ENCODE measurements around the gene DMAP1. TPM values are rescaled to one million over a fixed set of nuclear protein-coding genes. Genes with fewer than 3 reads are reported as not detected.

The DMAP1 gene
- total and polyA plus RNA-seq, 11 donors, result 23.5 to 35.5 (median 28.7) TPM

DNA sequence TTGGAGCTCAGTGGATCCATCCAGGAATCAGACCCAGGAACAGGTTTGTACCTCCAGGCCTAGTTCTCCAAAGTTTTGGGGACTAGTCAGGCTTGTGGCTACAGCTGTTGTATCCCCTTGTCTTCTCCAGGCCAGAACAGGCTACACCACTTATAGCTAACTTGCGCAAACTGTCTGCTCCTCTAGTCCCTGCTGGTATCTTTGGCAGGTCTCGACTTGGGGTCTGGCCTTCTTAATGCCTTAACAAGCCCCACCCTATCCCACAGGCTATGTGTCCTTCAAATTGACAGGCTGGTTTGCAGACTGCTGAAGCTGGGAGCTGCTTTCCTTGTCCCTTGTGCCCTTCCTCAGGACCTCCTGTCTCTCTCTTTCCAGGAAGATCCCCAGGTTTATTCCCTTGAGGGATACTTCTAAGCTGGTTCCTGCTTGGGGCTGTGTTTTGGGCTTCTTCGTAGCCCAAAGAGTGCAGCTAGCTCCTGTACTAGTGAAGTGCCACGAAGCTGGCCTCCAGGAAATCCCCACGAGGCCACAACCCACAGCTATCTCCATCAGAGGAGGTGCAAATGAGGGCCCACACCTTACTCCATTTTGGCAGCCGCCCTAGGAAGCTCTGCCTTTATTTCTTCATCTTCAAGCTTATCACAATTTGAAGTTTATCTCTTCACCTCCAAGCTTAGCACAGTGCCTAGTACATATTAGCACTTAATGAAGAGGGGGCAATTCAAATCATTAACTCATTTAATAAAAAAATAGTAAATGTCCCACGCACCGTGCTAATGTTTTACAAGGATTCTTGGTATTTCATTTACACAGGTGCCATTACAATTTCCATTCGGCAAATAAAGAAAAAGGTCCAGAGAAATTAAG lies 683 bp upstream of the DMAP1 start:
- no peaks in the 10 kb centered on the region for H3K27me3 ChIP-seq
- peak overlapping the region; percentile 39 to 86 (median 82) for H3K27ac ChIP-seq
- peaks cover 0 to 21% (median 14%) of the 10 kb centered on the region in 12 donors for H3K4me1 ChIP-seq
- H3K9me3 ChIP-seq, result no peaks in the 10 kb centered on the region
- ATAC-seq (peak in 1 of 4 donors; percentile 1), DNase-seq (no peak)
- peaks cover 0 to 33% (median 22%) of the 10 kb centered on the region in 9 donors for H3K36me3 ChIP-seq
- WGBS, 4 donors, result 46 to 51% (median 49%) methylated on average over 9 of the region's 9 CpGs
- intact Hi-C loops (cut with DNase I), result loop anchor here in 6 of 10 donors (2.0 to 10.0 kb wide), 4 partner anchors 282 to 442 kb away; no protein-coding TSS in a partner anchor
- TF ChIP-seq, protein P1, sequence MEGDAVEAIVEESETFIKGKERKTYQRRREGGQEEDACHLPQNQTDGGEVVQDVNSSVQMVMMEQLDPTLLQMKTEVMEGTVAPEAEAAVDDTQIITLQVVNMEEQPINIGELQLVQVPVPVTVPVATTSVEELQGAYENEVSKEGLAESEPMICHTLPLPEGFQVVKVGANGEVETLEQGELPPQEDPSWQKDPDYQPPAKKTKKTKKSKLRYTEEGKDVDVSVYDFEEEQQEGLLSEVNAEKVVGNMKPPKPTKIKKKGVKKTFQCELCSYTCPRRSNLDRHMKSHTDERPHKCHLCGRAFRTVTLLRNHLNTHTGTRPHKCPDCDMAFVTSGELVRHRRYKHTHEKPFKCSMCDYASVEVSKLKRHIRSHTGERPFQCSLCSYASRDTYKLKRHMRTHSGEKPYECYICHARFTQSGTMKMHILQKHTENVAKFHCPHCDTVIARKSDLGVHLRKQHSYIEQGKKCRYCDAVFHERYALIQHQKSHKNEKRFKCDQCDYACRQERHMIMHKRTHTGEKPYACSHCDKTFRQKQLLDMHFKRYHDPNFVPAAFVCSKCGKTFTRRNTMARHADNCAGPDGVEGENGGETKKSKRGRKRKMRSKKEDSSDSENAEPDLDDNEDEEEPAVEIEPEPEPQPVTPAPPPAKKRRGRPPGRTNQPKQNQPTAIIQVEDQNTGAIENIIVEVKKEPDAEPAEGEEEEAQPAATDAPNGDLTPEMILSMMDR (IDR thresholded peaks at IDR 0.05), result no peak
- TF ChIP-seq POLR2A (IDR thresholded peaks at IDR 0.05), result no peak
- peak overlapping the region; percentile 65 to 99 (median 87) for H3K4me3 ChIP-seq

DNA sequence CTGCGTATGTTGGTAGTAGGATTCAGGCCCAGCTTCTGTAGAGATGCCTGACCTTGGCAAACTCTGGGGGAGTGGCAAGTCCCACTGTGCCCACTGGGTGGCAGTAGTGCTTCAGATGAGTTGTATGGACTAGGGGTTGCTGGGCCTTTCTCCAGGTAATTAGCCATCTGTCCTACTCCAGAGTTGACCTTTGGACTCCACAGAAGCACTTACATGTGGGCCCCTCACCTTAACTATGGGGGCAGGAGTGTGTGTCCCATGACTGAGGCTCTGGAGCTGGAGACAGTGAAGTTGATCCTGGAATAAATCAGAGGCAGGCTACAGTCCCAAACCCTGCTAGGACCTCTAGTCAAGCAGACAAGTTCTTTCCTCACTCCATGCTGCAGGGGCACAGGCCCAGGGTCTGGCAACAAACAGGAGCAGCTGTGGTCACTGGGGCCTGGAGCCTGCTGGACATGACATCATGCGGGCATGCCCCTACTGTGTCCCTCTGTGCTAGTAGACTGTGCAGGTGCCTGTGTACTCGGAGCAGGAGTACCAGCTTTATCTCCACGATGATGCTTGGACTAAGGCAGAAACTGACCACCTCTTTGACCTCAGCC lies 4.6 kb downstream of the DMAP1 start:
- H3K27ac ChIP-seq, result no peak overlapping the region
- 61 to 78% (median 70%) methylated on average over 3 to 4 of the region's 4 CpGs for WGBS, 4 donors
- peaks cover 0 to 16% (median 10%) of the 10 kb centered on the region in 12 donors for H3K4me1 ChIP-seq
- TF ChIP-seq, protein P1 (IDR thresholded peaks at IDR 0.05), result peak; percentile 74 to 91 (median 86)
- no peak for TF ChIP-seq POLR2A (IDR thresholded peaks at IDR 0.05)
- peak; percentile 65 to 78 (median 72) for DNase-seq
- no peaks in the 10 kb centered on the region for H3K27me3 ChIP-seq
- peak; percentile 38 to 69 (median 64) for ATAC-seq
- no peaks in the 10 kb centered on the region for H3K9me3 ChIP-seq
- peaks cover 0 to 82% (median 60%) of the 10 kb centered on the region in 9 donors for H3K36me3 ChIP-seq
- intact Hi-C loops (cut with DNase I), result loop anchor here (1.0 to 10.0 kb wide), 14 partner anchors 74 to 437 kb away; no protein-coding TSS in a partner anchor
- no peak overlapping the region for H3K4me3 ChIP-seq

DNA sequence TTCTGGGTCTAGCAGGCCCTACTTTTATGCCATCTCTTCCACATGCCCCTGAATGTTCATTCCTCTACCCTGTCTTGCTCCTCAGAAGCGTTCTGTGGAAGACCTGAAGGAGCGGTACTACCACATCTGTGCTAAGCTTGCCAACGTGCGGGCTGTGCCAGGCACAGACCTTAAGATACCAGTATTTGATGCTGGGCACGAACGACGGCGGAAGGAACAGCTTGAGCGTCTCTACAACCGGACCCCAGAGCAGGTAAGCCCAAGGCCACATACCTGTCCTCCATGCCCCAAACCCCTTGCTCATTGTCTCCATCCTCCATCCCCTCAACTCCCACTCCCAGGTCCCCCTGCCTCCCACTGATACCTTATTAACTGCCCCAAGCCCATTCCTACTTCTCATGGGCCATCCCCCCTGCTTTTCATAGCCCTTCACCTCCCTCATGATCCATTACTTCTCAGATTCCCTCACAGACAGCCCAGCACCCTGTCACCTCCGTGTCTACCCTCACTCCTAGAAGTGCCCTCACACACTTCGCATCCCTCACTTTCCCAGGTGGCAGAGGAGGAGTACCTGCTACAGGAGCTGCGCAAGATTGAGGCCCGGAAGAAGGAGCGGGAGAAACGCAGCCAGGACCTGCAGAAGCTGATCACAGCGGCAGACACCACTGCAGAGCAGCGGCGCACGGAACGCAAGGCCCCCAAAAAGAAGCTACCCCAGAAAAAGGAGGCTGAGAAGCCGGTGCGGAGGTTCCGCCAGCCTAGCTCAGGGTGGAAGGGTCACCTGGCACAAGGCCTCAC lies 5.4 kb downstream of the DMAP1 start:
- intact Hi-C loops (cut with DNase I), result loop anchor here (5.0 to 10.0 kb wide), 10 partner anchors 74 to 436 kb away; no protein-coding TSS in a partner anchor
- no peak overlapping the region for H3K4me3 ChIP-seq
- H3K36me3 ChIP-seq, result peaks cover 0 to 82% (median 60%) of the 10 kb centered on the region in 9 donors
- H3K4me1 ChIP-seq, result peaks cover 0 to 15% (median 9%) of the 10 kb centered on the region in 12 donors
- 90 to 95% (median 94%) methylated on average over 22 to 24 of the region's 24 CpGs for WGBS, 4 donors
- ATAC-seq (no peak), DNase-seq (peak in 1 of 5 donors; percentile 56)
- H3K9me3 ChIP-seq, result no peaks in the 10 kb centered on the region
- TF ChIP-seq, protein P1 (IDR thresholded peaks at IDR 0.05), result no peak
- TF ChIP-seq POLR2A (IDR thresholded peaks at IDR 0.05), result no peak
- no peaks in the 10 kb centered on the region for H3K27me3 ChIP-seq
- no peak overlapping the region for H3K27ac ChIP-seq
